GM19468 (cell line): Measurements from ENCODE around the gene MINPP1.
"Not testable (repeated sequence)": the region's sequence is repeated elsewhere in the genome, so short reads cannot be mapped to it uniquely, and the experiment has no call there.

Experiments used
- ATAC-seq: cut with Tn5 transposase; IDR thresholded peaks from one replicate; pipeline ENCODE4 v1.9.1; 2021; ENCODE audit warnings: mild to moderate bottlenecking, moderate library complexity, moderate number of reproducible peaks; ENCODE audit not compliant: unreplicated experiment; ENCODE audit errors: extremely low read depth

MINPP1 gene

GRCh38 chr10:87560495-87561129 is 55.9 kb downstream of the MINPP1 start:
- ATAC-seq, result no peak

- no peak for ATAC-seq
These were observed 58.1 kb downstream of the MINPP1 start for GRCh38 chr10:87562750-87563149.

GRCh38 chr10:87565010-87565409 is 60.3 kb downstream of the MINPP1 start:
- ATAC-seq, result no peak

- ATAC-seq, result no peak
These were observed 71.2 kb downstream of the MINPP1 start for GRCh38 chr10:87575851-87576250.

- ATAC-seq, result no peak
These were observed 73.6 kb downstream of the MINPP1 start for GRCh38 chr10:87578160-87578841.

- ATAC-seq, result no peak
These were observed 74.2 kb downstream of the MINPP1 start for GRCh38 chr10:87578842-87579401.

- ATAC-seq, result no peak
These were observed 74.9 kb downstream of the MINPP1 start for GRCh38 chr10:87579563-87579962.

- ATAC-seq, result no peak
These were observed 75.3 kb downstream of the MINPP1 start for GRCh38 chr10:87580016-87580415.

- no peak for ATAC-seq
These were observed 81.1 kb downstream of the MINPP1 start for GRCh38 chr10:87585565-87586514.

GRCh38 chr10:87589645-87590051 is 85.0 kb downstream of the MINPP1 start:
- no peak for ATAC-seq

- no peak for ATAC-seq
These were observed 86.3 kb downstream of the MINPP1 start for GRCh38 chr10:87590705-87591588.

GRCh38 chr10:87591589-87591886 is 86.8 kb downstream of the MINPP1 start:
- no peak for ATAC-seq

GRCh38 chr10:87592920-87593319 is 88.2 kb downstream of the MINPP1 start:
- not testable (repeated sequence) for ATAC-seq

GRCh38 chr10:87593702-87594101 is 89.0 kb downstream of the MINPP1 start:
- ATAC-seq, result no peak

- ATAC-seq, result no peak
These were observed 89.5 kb downstream of the MINPP1 start for GRCh38 chr10:87594181-87594580.

GRCh38 chr10:87594864-87595263 is 90.2 kb downstream of the MINPP1 start:
- no peak for ATAC-seq

- ATAC-seq, result no peak
These were observed 91.7 kb downstream of the MINPP1 start for GRCh38 chr10:87596351-87596750.

GRCh38 chr10:87598700-87599099 is 94.0 kb downstream of the MINPP1 start:
- no peak for ATAC-seq

- ATAC-seq, result no peak
These were observed 95.9 kb downstream of the MINPP1 start for GRCh38 chr10:87600581-87600980.
